GM23338 (cell line): Measurements from ENCODE around the gene GNAT2. TPM values are rescaled to one million over a fixed set of nuclear protein-coding genes. Genes with fewer than 3 reads are reported as not detected.

ENCODE experiments used
- ATAC-seq: fragments of 200-7000 bp; cut with Tn5 transposase; 3 replicates; pipeline ENCODE4 v1.9.1; 2020
- DNase-seq: peaks from one replicate; pipeline ENCODE4 v3.0.0-alpha.2; 2015; ENCODE audit warnings: low spot score
- H2AFZ ChIP-seq: fragments of 200-600 bp; sonication (generic); 2 replicates; pipeline ENCODE4 v1.8.0; 2016; ENCODE audit warnings: antibody characterized with exemption, mild to moderate bottlenecking, moderate library complexity
- H3F3A ChIP-seq: fragments of 200-600 bp; sonication (generic); replicated peaks from 2 replicates; pipeline ENCODE4 v1.8.0; 2017; ENCODE audit warnings: antibody characterized with exemption, mixed run types, low read depth
- H3K27ac ChIP-seq: fragments of 200-600 bp; sonication (generic); 2 replicates; pipeline ENCODE4 v1.6.1; 2016; ENCODE audit warnings: low read depth
- H3K27me3 ChIP-seq: fragments of 200-600 bp; sonication (generic); 2 replicates; pipeline ENCODE4 v1.8.0; 2016; ENCODE audit warnings: mild to moderate bottlenecking, mixed run types, moderate library complexity; ENCODE audit not compliant: insufficient read depth
- H3K36me3 ChIP-seq: fragments of 200-600 bp; sonication (generic); 2 replicates; pipeline ENCODE4 v1.8.0; 2016; ENCODE audit warnings: mild to moderate bottlenecking; ENCODE audit not compliant: insufficient read depth
- H3K4me1 ChIP-seq: fragments of 200-600 bp; sonication (generic); 2 replicates; pipeline ENCODE4 v1.8.0; 2016; ENCODE audit warnings: mild to moderate bottlenecking, moderate library complexity; ENCODE audit not compliant: insufficient read depth
- H3K4me2 ChIP-seq: fragments of 200-600 bp; sonication (generic); 2 replicates; pipeline ENCODE4 v1.7.1; 2017; ENCODE audit warnings: mixed run types
- H3K4me3 ChIP-seq: fragments of 200-600 bp; sonication (generic); 2 replicates; pipeline ENCODE4 v1.6.1; 2016; ENCODE audit warnings: mixed run types
- H3K79me2 ChIP-seq: fragments of 200-600 bp; sonication (generic); replicated peaks from 2 replicates; pipeline ENCODE4 v1.8.0; 2017; ENCODE audit warnings: mild to moderate bottlenecking; ENCODE audit not compliant: insufficient read depth
- H3K9me2 ChIP-seq: fragments of 200-600 bp; sonication (generic); 2 replicates; pipeline ENCODE4 v1.8.0; 2017; ENCODE audit not compliant: insufficient read depth
- H4K20me1 ChIP-seq: fragments of 200-600 bp; sonication (generic); replicated peaks from 2 replicates; pipeline ENCODE4 v1.8.0; 2017; ENCODE audit warnings: mild to moderate bottlenecking; ENCODE audit not compliant: insufficient read depth
- H3K27ac Mint-ChIP-seq: 2 replicates; pipeline ENCODE4 v1.8.0; 2020; ENCODE audit warnings: inconsistent platforms, mild to moderate bottlenecking, moderate library complexity, mixed read lengths
- H3K27me3 Mint-ChIP-seq: 3 replicates; pipeline ENCODE4 v1.8.0; 2022; ENCODE audit warnings: low read depth, mild to moderate bottlenecking, moderate library complexity, mixed read lengths, inconsistent platforms; ENCODE audit not compliant: insufficient read depth, poor library complexity
- H3K36me3 Mint-ChIP-seq: 3 replicates; pipeline ENCODE4 v1.8.0; 2021; ENCODE audit warnings: low read depth, mild to moderate bottlenecking, inconsistent platforms, moderate library complexity, mixed read lengths
- H3K4me1 Mint-ChIP-seq: 3 replicates; pipeline ENCODE4 v1.8.0; 2020; ENCODE audit warnings: mild to moderate bottlenecking, inconsistent platforms, mixed read lengths
- H3K4me3 Mint-ChIP-seq: 3 replicates; pipeline ENCODE4 v1.8.0; 2021; ENCODE audit warnings: moderate library complexity, mild to moderate bottlenecking, inconsistent platforms, mixed read lengths
- H3K9me3 Mint-ChIP-seq: 3 replicates; pipeline ENCODE4 v1.8.0; 2020; ENCODE audit warnings: moderate library complexity, mild to moderate bottlenecking, inconsistent platforms, mixed read lengths
- CREB1 ChIP-seq: fragments of 250-450 bp; sonication (Bioruptor Pico); IDR thresholded peaks from 2 replicates; pipeline ENCODE4 v1.5.0; 2020; ENCODE audit warnings: low read depth, mild to moderate bottlenecking, moderate library complexity
- EZH2 ChIP-seq: fragments of 200-600 bp; sonication (generic); IDR thresholded peaks from one replicate; pipeline ENCODE4 v1.8.0; 2017; ENCODE audit warnings: antibody characterized with exemption, mild to moderate bottlenecking, low read depth; ENCODE audit not compliant: unreplicated experiment
- EZH2phosphoT487 ChIP-seq: fragments of 200-600 bp; sonication (generic); IDR thresholded peaks from one replicate; pipeline ENCODE4 v1.8.1; 2018; ENCODE audit warnings: antibody characterized with exemption; ENCODE audit not compliant: unreplicated experiment
- JUNB ChIP-seq: IDR thresholded peaks from one replicate; pipeline ENCODE4 v1.6.1; 2016; ENCODE audit warnings: antibody characterized with exemption; ENCODE audit not compliant: unreplicated experiment
- POLR2AphosphoS5 ChIP-seq: IDR thresholded peaks from 2 replicates; pipeline ENCODE4 v1.6.1; 2016; ENCODE audit warnings: antibody characterized with exemption, low read depth
- REST ChIP-seq: IDR thresholded peaks from one replicate; pipeline ENCODE4 v1.6.1; 2018; ENCODE audit warnings: antibody characterized with exemption; ENCODE audit not compliant: unreplicated experiment
- STAT1 ChIP-seq: IDR thresholded peaks from one replicate; pipeline ENCODE4 v1.6.1; 2016; ENCODE audit warnings: antibody characterized with exemption; ENCODE audit not compliant: unreplicated experiment
- ZNF114 ChIP-seq: fragments of 250-450 bp; sonication (Bioruptor Pico); IDR thresholded peaks from 2 replicates; pipeline ENCODE4 v1.5.0; 2020; ENCODE audit warnings: mild to moderate bottlenecking, moderate library complexity
- ZNF331 ChIP-seq: fragments of 250-450 bp; sonication (Bioruptor Pico); IDR thresholded peaks from 2 replicates; pipeline ENCODE4 v1.5.0; 2020; ENCODE audit warnings: low read depth, mild to moderate bottlenecking, moderate library complexity
- ZNF462 ChIP-seq: fragments of 250-450 bp; sonication (Bioruptor Pico); IDR thresholded peaks from 2 replicates; pipeline ENCODE4 v1.5.0; 2020; ENCODE audit warnings: mild to moderate bottlenecking, moderate library complexity
- polyA plus RNA-seq: library from polyadenylated mRNA; unstranded; fragments of >200 nt; fragmentation: Nextera tagmentation; extraction: Ambion mirVana; gene quantifications from 2 replicates; pipeline ENCODE4 v1.2.1, GENCODE V29; 2016
- total RNA-seq: library from RNA; depleted of rRNA; stranded (reverse); fragments of >200 nt; shearing (Covaris generic); gene quantifications from 2 replicates; pipeline ENCODE4 v1.2.3, GENCODE V29; 2014
- TF ChIP-seq, protein P1 (sequence below), 2 experiments: fragments of 200-600 bp in 1 of 2; sonication (generic) in 1 of 2; conservative IDR thresholded peaks; 2 replicates each; pipeline versions ENCODE4 v1.5.1 to v1.6.1; 2016 to 2017; ENCODE audit warnings: antibody characterized with exemption in 2 of 2, low read depth in 2 of 2, mild to moderate bottlenecking in 2 of 2, moderate library complexity in 1 of 2

The GNAT2 gene
- total and polyA plus RNA-seq, 2 experiments from 2014 or later, result 0.21 TPM; not detected in 1

DNA sequence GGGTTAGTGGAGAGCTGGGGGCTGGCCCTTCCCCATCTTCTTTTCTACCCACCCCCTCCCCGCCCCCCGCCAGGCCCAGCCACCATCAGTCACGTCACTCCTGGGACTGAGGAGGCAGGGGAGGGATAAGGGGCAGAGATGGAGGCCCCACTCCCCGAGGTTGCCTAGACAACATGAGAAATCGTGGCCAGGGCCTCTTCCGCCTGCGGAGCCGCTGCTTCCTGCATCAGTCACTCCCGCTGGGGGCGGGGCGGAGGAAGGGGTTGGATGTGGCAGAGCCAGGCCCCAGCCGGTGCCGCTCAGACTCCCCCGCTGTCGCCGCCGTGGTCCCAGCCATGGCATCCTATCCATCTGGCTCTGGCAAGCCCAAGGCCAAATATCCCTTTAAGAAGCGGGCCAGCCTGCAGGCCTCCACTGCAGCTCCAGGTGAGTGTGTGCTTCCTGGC lies 1.4 kb upstream of the GNAT2 start:
- Mint-ChIP-seq H3K36me3 (no peaks in the 10 kb centered on the region; the same call in 2 of the 3 replicates), H3K9me3 (no peaks in the 10 kb centered on the region), H3K27ac (peak overlapping the region; percentile 65; the same call in 1 of the 2 replicates), H3K4me1 (peaks cover 47% of the 10 kb centered on the region), H3K4me3 (peak overlapping the region; percentile 95), H3K27me3 (peaks cover 11% of the 10 kb centered on the region)
- Histone ChIP-seq H2AFZ (peak overlapping the region; percentile 95), H3K79me2 (peaks cover 37% of the 10 kb centered on the region), H3K4me1 (peaks cover 17% of the 10 kb centered on the region), H3K27me3 (no peaks in the 10 kb centered on the region), H3K36me3 (no peaks in the 10 kb centered on the region), H3K4me3 (peak overlapping the region; percentile 97), H3K4me2 (peak overlapping the region; percentile 99), H4K20me1 (peaks cover 4% of the 10 kb centered on the region; the same call in 1 of the 2 replicates), H3F3A (no peaks in the 10 kb centered on the region), H3K27ac (no peak overlapping the region), H3K9me2 (no peaks in the 10 kb centered on the region)
- no peak for TF ChIP-seq ZNF462 (CRISPR knock-in tag)
- DNase-seq, result peak; percentile 95
- peak; percentile 72 for ATAC-seq

DNA sequence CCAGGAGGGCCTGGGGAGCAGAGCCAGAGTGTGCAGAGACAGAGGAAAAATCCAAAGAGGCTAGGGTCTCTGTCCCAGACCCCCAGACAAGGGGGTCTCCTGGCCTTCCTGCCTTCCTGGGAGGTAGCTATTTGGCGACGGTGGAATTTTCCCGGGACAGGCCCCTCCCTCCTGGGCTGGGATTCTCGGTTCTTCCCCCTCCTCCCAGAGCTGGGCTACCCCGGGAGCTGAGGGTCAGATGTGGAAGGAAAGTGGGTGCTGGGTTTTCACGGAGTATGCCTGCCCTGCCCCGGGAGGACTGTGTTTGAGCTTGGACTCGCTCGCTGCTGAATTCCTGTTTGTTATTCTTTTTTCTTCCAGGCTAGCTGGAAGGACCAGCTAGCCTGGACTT lies 980 bp upstream of the GNAT2 start:
- peak overlapping the region; percentile 59; the same call in 1 of the 2 replicates for H3K27ac ChIP-seq
- peak overlapping the region; percentile 95 for H2AFZ ChIP-seq
- peaks cover 37% of the 10 kb centered on the region for H3K79me2 ChIP-seq
- no peaks in the 10 kb centered on the region for H3K27me3 ChIP-seq
- H3K4me3 Mint-ChIP-seq, result peak overlapping the region; percentile 95
- ATAC-seq, result peak; percentile 14
- peak overlapping the region; percentile 65 for H3K27ac Mint-ChIP-seq
- no peaks in the 10 kb centered on the region for H3F3A ChIP-seq
- H3K4me3 ChIP-seq, result peak overlapping the region; percentile 97
- H3K4me1 ChIP-seq, result peaks cover 17% of the 10 kb centered on the region
- peaks cover 4% of the 10 kb centered on the region; the same call in 1 of the 2 replicates for H4K20me1 ChIP-seq
- H3K27me3 Mint-ChIP-seq, result peaks cover 11% of the 10 kb centered on the region
- no peak for DNase-seq
- no peaks in the 10 kb centered on the region; the same call in 2 of the 3 replicates for H3K36me3 Mint-ChIP-seq
- peaks cover 44% of the 10 kb centered on the region for H3K4me1 Mint-ChIP-seq
- H3K4me2 ChIP-seq, result peak overlapping the region; percentile 99
- H3K9me3 Mint-ChIP-seq, result no peaks in the 10 kb centered on the region
- H3K9me2 ChIP-seq, result no peaks in the 10 kb centered on the region
- H3K36me3 ChIP-seq, result no peaks in the 10 kb centered on the region
- no peak for TF ChIP-seq EZH2phosphoT487
- no peak for TF ChIP-seq REST
- TF ChIP-seq, protein P1, sequence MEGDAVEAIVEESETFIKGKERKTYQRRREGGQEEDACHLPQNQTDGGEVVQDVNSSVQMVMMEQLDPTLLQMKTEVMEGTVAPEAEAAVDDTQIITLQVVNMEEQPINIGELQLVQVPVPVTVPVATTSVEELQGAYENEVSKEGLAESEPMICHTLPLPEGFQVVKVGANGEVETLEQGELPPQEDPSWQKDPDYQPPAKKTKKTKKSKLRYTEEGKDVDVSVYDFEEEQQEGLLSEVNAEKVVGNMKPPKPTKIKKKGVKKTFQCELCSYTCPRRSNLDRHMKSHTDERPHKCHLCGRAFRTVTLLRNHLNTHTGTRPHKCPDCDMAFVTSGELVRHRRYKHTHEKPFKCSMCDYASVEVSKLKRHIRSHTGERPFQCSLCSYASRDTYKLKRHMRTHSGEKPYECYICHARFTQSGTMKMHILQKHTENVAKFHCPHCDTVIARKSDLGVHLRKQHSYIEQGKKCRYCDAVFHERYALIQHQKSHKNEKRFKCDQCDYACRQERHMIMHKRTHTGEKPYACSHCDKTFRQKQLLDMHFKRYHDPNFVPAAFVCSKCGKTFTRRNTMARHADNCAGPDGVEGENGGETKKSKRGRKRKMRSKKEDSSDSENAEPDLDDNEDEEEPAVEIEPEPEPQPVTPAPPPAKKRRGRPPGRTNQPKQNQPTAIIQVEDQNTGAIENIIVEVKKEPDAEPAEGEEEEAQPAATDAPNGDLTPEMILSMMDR (conservative IDR thresholded peaks at IDR 0.05; ENCODE audit: low read depth in 2 of 2), result no peak
- no peak for TF ChIP-seq JUNB
- TF ChIP-seq EZH2, result no peak
- no peak for TF ChIP-seq ZNF331
- TF ChIP-seq POLR2AphosphoS5, result no peak
- no peak for TF ChIP-seq STAT1
- no peak for TF ChIP-seq ZNF114 (CRISPR knock-in tag)
- no peak for TF ChIP-seq CREB1
